ENCODE results near the gene PCNX1. TPM values are rescaled to one million over a fixed set of nuclear protein-coding genes. Genes with fewer than 3 reads are reported as not detected.

Gene PCNX1
- total and polyA plus RNA-seq, 2 donors (not counting 1 experiment from before 2014, with no cell fraction given), result 17.0 to 84.5 TPM

DNA sequence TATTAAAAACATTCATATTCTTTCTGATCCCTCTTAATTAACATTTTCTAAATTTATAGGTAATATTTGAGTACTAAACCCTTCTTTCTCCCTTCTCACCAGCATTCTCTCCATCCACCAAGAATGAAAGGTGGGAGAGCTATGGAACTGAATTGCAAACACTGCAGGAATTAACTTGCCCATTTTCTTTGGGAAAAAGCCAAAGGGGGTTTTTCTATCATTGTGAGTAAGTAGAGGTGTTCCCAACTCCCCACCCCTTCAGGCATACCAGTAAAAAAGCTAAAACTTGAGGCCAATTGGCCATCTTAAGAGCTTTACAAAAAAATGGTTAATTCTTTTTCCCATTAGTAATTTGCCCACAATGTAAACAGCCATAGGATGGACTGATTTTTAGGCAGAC, 23.7 kb downstream of the PCNX1 start:
- CTCF ChIA-PET, result interaction anchor here (0.8 to 1.9 kb wide), 3 partner anchors 11 to 307 kb away, joined by 3 to 7 read pairs (median 4); no protein-coding TSS in a partner anchor
- no peaks in the 10 kb centered on the region for H3K9me3 ChIP-seq (ENCODE audit: control extremely low read depth in 1 of 3, control insufficient read depth in 2 of 3, insufficient read depth in 1 of 3, low read length in 2 of 3)
- no peaks in the 10 kb centered on the region for H3K36me3 ChIP-seq (replicated peaks in 1 of 2; ENCODE audit: control extremely low read depth in 1 of 2, control insufficient read depth in 1 of 2, extremely low read depth in 1 of 2, insufficient read depth in 2 of 2, low read length in 1 of 2)
- no peak overlapping the region for H3K4me3 ChIP-seq (ENCODE audit: control extremely low read depth in 1 of 5, extremely low read depth in 1 of 5, insufficient read depth in 1 of 5, low read depth in 2 of 5, low read length in 4 of 5)
- peaks cover 35% of the 10 kb centered on the region for H3K4me1 Mint-ChIP-seq
- TF ChIP-seq, protein P1, sequence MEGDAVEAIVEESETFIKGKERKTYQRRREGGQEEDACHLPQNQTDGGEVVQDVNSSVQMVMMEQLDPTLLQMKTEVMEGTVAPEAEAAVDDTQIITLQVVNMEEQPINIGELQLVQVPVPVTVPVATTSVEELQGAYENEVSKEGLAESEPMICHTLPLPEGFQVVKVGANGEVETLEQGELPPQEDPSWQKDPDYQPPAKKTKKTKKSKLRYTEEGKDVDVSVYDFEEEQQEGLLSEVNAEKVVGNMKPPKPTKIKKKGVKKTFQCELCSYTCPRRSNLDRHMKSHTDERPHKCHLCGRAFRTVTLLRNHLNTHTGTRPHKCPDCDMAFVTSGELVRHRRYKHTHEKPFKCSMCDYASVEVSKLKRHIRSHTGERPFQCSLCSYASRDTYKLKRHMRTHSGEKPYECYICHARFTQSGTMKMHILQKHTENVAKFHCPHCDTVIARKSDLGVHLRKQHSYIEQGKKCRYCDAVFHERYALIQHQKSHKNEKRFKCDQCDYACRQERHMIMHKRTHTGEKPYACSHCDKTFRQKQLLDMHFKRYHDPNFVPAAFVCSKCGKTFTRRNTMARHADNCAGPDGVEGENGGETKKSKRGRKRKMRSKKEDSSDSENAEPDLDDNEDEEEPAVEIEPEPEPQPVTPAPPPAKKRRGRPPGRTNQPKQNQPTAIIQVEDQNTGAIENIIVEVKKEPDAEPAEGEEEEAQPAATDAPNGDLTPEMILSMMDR (IDR thresholded peaks at IDR 0.05), result no peak
- TF ChIP-seq EZH2 (IDR thresholded peaks at IDR 0.05; ENCODE audit: borderline replicate concordance, insufficient read depth, low read depth, low read length, poor library complexity, severe bottlenecking), result no peak
- no peak overlapping the region for H3K4me3 Mint-ChIP-seq
- H3K27me3 ChIP-seq (replicated peaks in 1 of 4; ENCODE audit: control extremely low read depth in 1 of 4, control insufficient read depth in 3 of 4, insufficient read depth in 4 of 4, low read length in 3 of 4), result no peaks in the 10 kb centered on the region
- H4K20me1 ChIP-seq (ENCODE audit: control insufficient read depth, insufficient read depth, low read length, poor library complexity, severe bottlenecking), result peaks cover 53% of the 10 kb centered on the region
- H2AFZ ChIP-seq (ENCODE audit: insufficient read depth, low read depth, low read length, poor library complexity, severe bottlenecking), result no peak overlapping the region
- ATAC-seq (ENCODE audit: low read depth), result no peak
- POLR2A ChIA-PET, result interaction anchor here (0.7 kb wide), 1 partner anchor 211 kb away, joined by 3 read pairs; no protein-coding TSS in a partner anchor
- no peaks in the 10 kb centered on the region for H3K27me3 Mint-ChIP-seq
- intact Hi-C loops (cut with micrococcal nuclease), result no loop called here
- H3K79me2 ChIP-seq (ENCODE audit: control insufficient read depth, insufficient read depth, low read length), result peaks cover 86% of the 10 kb centered on the region
- H3K27ac ChIP-seq (ENCODE audit: low read length in 2 of 2), result no peak overlapping the region
- peaks cover 12 to 16% of the 10 kb centered on the region in 2 donors for H3K4me1 ChIP-seq (ENCODE audit: control insufficient read depth in 2 of 2, insufficient read depth in 2 of 2, low read length in 2 of 2)
- DNase-seq, result no peak
- no peak overlapping the region for H3K9ac ChIP-seq (ENCODE audit: low read length)
- no peak overlapping the region for H3K27ac Mint-ChIP-seq
- H3K4me2 ChIP-seq (replicated peaks; ENCODE audit: low read depth, low read length, poor library complexity, severe bottlenecking), result no peak overlapping the region
- H3K9me3 Mint-ChIP-seq (ENCODE audit: insufficient read depth), result no peaks in the 10 kb centered on the region

DNA sequence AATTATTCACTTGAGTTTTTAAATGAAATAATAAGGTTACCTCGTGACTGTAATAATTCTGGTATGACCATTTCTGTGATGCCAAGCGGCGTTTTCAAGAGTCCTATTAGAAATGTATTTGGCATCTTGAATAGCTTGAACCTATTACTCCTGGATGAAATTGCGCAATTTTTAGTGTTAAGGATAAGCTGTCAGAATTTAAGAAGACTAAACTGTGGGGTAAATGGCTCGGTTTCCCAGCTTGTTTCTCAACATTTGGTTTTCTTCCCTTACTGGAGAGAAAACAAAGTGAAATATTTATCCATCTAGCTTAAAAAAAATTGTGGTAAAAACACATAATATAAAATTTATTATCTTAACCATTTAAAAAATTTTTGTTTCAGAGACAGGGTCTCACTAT, 26.8 kb downstream of the PCNX1 start:
- peaks cover 10 to 11% of the 10 kb centered on the region in 2 donors for H3K4me1 ChIP-seq (ENCODE audit: control insufficient read depth in 2 of 2, insufficient read depth in 2 of 2, low read length in 2 of 2)
- H3K27ac Mint-ChIP-seq, result no peak overlapping the region
- TF ChIP-seq EZH2 (IDR thresholded peaks at IDR 0.05; ENCODE audit: borderline replicate concordance, insufficient read depth, low read depth, low read length, poor library complexity, severe bottlenecking), result no peak
- TF ChIP-seq, protein P1 (IDR thresholded peaks at IDR 0.05), result no peak
- no peak overlapping the region for H3K27ac ChIP-seq (ENCODE audit: low read length in 2 of 2)
- H3K4me3 ChIP-seq (ENCODE audit: control extremely low read depth in 1 of 5, extremely low read depth in 1 of 5, insufficient read depth in 1 of 5, low read depth in 2 of 5, low read length in 4 of 5), result no peak overlapping the region
- peaks cover 48% of the 10 kb centered on the region for H3K4me1 Mint-ChIP-seq
- H3K79me2 ChIP-seq (ENCODE audit: control insufficient read depth, insufficient read depth, low read length), result peaks cover 66% of the 10 kb centered on the region
- H3K9me3 ChIP-seq (ENCODE audit: control extremely low read depth in 1 of 3, control insufficient read depth in 2 of 3, insufficient read depth in 1 of 3, low read length in 2 of 3), result no peaks in the 10 kb centered on the region
- no peak overlapping the region for H3K9ac ChIP-seq (ENCODE audit: low read length)
- H3K4me3 Mint-ChIP-seq, result no peak overlapping the region
- H3K4me2 ChIP-seq (replicated peaks; ENCODE audit: low read depth, low read length, poor library complexity, severe bottlenecking), result no peak overlapping the region
- intact Hi-C loops (cut with micrococcal nuclease), result no loop called here
- no peaks in the 10 kb centered on the region for H3K9me3 Mint-ChIP-seq (ENCODE audit: insufficient read depth)
- no peaks in the 10 kb centered on the region for H3K27me3 Mint-ChIP-seq
- no peak overlapping the region for H2AFZ ChIP-seq (ENCODE audit: insufficient read depth, low read depth, low read length, poor library complexity, severe bottlenecking)
- ChIA-PET CTCF (interaction anchor here (1.1 kb wide), 1 partner anchor 337 kb away, joined by 3 read pairs; no protein-coding TSS in a partner anchor), POLR2A (no interaction called here)
- ATAC-seq (ENCODE audit: low read depth), result no peak
- H3K27me3 ChIP-seq (replicated peaks in 1 of 4; ENCODE audit: control extremely low read depth in 1 of 4, control insufficient read depth in 3 of 4, insufficient read depth in 4 of 4, low read length in 3 of 4), result no peaks in the 10 kb centered on the region
- WGBS (ENCODE audit: insufficient coverage), result 100% methylated on average over 2 of the region's 5 CpGs
- peaks cover 40% of the 10 kb centered on the region for H4K20me1 ChIP-seq (ENCODE audit: control insufficient read depth, insufficient read depth, low read length, poor library complexity, severe bottlenecking)
- no peaks in the 10 kb centered on the region for H3K36me3 ChIP-seq (replicated peaks in 1 of 2; ENCODE audit: control extremely low read depth in 1 of 2, control insufficient read depth in 1 of 2, extremely low read depth in 1 of 2, insufficient read depth in 2 of 2, low read length in 1 of 2)
- no peak for DNase-seq
